ENCODE results near the gene FAM234A. TPM values are rescaled to one million over a fixed set of nuclear protein-coding genes. Genes with fewer than 3 reads are reported as not detected.

The FAM234A gene
- total and polyA plus RNA-seq, 8 donors, result 13.1 to 87.2 (median 35.1) TPM

DNA sequence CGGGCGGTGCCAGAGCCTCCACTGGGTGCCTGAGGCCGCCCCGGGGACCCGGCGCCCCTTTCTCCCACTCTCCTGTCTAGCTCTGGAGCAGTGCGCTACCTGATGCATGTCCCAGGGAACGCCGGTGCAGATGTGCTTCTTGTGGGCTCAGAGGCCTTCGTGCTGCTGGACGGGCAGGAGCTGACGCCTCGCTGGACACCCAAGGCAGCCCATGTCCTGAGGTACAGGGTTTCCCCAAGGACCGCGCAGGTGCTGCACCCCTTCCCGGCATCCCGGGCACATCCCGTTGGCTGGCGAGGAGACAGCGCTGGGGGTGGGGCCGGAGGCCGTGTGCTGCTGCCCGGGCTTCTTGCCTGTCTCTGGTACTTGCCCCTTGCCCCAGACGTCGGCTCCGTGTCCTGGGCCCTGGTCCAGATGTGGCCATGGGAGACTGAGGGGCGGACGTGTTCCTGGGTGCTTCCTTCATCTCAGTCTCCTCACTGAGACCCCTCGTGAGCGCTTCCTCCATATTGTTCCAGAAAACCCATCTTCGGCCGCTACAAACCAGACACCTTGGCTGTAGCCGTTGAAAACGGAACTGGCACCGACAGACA lies 28.7 kb downstream of the FAM234A start:
- no peaks in the 10 kb centered on the region for H3K9me3 ChIP-seq
- 93 to 96% (median 93%) methylated on average over 29 to 35 of the region's 35 CpGs for WGBS, 5 donors
- intact Hi-C loops (cut with DNase I; ENCODE audit: low total_unique reads), result no loop called here
- no peak overlapping the region for H3K4me3 ChIP-seq
- H3K36me3 ChIP-seq, result peaks cover 48 to 76% (median 73%) of the 10 kb centered on the region in 4 donors
- peaks cover 0 to 14% (median 12%) of the 10 kb centered on the region in 4 donors for H3K4me1 ChIP-seq
- H3K27me3 ChIP-seq, result no peaks in the 10 kb centered on the region
- H3K27ac ChIP-seq, result no peak overlapping the region
- TF ChIP-seq POLR2AphosphoS5 (IDR thresholded peaks at IDR 0.05) (no peak), POLR2A (IDR thresholded peaks at IDR 0.05) (no peak), EP300 (IDR thresholded peaks at IDR 0.05) (no peak)
- TF ChIP-seq, protein P1, sequence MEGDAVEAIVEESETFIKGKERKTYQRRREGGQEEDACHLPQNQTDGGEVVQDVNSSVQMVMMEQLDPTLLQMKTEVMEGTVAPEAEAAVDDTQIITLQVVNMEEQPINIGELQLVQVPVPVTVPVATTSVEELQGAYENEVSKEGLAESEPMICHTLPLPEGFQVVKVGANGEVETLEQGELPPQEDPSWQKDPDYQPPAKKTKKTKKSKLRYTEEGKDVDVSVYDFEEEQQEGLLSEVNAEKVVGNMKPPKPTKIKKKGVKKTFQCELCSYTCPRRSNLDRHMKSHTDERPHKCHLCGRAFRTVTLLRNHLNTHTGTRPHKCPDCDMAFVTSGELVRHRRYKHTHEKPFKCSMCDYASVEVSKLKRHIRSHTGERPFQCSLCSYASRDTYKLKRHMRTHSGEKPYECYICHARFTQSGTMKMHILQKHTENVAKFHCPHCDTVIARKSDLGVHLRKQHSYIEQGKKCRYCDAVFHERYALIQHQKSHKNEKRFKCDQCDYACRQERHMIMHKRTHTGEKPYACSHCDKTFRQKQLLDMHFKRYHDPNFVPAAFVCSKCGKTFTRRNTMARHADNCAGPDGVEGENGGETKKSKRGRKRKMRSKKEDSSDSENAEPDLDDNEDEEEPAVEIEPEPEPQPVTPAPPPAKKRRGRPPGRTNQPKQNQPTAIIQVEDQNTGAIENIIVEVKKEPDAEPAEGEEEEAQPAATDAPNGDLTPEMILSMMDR (IDR thresholded peaks at IDR 0.05), result no peak
- no peak for DNase-seq

DNA sequence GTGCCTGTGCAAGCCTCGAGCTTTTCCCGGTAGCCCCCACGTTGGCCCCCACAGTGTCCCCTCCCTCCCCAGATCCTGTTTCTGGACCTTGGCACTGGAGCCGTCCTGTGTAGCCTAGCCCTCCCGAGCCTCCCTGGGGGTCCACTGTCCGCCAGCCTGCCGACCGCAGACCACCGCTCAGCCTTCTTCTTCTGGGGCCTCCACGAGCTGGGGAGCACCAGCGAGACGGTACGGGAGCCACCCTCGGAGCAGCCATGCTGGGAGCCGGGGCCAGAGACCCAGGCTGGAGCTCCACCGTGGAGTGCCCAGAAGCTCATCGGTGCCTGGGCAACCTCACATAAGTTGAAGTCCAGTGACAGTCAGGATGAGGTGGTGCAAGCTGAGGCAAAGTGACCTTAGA lies 29.3 kb downstream of the FAM234A start:
- Histone ChIP-seq H3K27me3 (no peaks in the 10 kb centered on the region), H3K27ac (no peak overlapping the region), H3K4me1 (peaks cover 0 to 19% (median 15%) of the 10 kb centered on the region in 4 donors), H3K9me3 (no peaks in the 10 kb centered on the region), H3K36me3 (peaks cover 48 to 70% (median 68%) of the 10 kb centered on the region in 4 donors), H3K4me3 (no peak overlapping the region)
- intact Hi-C loops (cut with DNase I; ENCODE audit: low total_unique reads), result no loop called here
- WGBS, 5 donors, result 90 to 93% (median 91%) methylated on average over 6 to 17 of the region's 17 CpGs
- DNase-seq, result no peak
- no peak for TF ChIP-seq POLR2A (IDR thresholded peaks at IDR 0.05)
- TF ChIP-seq, protein P1 (IDR thresholded peaks at IDR 0.05), result no peak
- TF ChIP-seq EP300 (IDR thresholded peaks at IDR 0.05), result no peak
- no peak for TF ChIP-seq POLR2AphosphoS5 (IDR thresholded peaks at IDR 0.05)

DNA sequence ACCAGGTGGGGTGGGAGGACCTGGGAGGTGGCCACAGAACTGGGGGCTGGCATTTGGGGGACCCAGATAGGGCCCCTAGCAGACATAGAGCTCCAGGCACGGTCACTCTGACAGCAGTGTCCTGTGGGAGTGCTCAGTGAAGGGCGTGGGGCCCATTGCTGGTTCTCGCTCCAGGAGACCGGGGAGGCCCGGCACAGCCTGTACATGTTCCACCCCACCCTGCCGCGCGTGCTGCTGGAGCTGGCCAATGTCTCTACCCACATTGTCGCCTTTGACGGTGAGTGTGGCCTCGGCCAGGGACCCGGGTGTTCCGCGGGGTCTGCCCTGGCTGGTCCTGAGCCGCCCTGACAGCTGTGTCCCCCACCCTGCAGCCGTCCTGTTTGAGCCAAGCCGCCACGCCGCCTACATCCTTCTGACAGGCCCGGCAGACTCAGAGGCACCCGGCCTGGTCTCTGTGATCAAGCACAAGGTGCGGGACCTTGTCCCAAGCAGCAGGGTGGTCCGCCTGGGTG lies 29.9 kb downstream of the FAM234A start:
- H3K27me3 ChIP-seq, result no peaks in the 10 kb centered on the region
- H3K36me3 ChIP-seq, result peaks cover 48 to 64% (median 63%) of the 10 kb centered on the region in 4 donors
- no peak for DNase-seq
- no peak overlapping the region for H3K27ac ChIP-seq
- H3K4me1 ChIP-seq, result peaks cover 0 to 19% (median 15%) of the 10 kb centered on the region in 4 donors
- H3K4me3 ChIP-seq, result no peak overlapping the region
- H3K9me3 ChIP-seq, result no peaks in the 10 kb centered on the region
- WGBS, 5 donors, result 69 to 92% (median 91%) methylated on average over 3 to 23 of the region's 23 CpGs
- no peak for TF ChIP-seq EP300 (IDR thresholded peaks at IDR 0.05)
- TF ChIP-seq POLR2AphosphoS5 (IDR thresholded peaks at IDR 0.05), result no peak
- TF ChIP-seq, protein P1 (IDR thresholded peaks at IDR 0.05), result no peak
- no peak for TF ChIP-seq POLR2A (IDR thresholded peaks at IDR 0.05)
- intact Hi-C loops (cut with DNase I; ENCODE audit: low total_unique reads), result no loop called here

DNA sequence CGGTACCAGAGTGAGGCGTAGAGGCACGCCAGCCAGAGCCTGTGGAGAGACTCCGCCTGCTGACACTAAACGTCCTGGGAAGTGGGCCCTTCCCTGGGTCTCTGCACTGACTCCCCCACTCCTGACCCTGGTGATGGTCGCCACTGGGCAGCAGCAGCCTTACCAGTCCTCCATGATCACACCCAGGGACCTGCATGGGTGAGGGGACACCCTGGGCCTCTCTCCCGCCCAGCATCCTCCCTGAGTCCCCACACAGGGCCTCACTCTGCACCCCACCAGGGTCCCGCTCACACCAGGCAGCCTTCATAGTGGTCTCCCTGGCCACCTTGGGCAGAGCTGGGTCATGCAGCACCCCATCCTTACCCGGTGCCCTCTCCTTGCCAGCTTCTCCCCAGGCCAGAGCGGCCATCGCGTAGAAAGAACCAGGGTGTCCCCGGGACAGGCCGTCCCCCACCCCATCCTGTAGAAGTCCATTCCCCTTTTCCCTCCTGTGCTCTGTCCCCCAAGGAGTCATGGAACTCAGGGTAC lies 30.4 kb downstream of the FAM234A start:
- DNase-seq, result peak in 1 of 2 donors; percentile 1
- H3K27ac ChIP-seq, result no peak overlapping the region

More for the DNA sequence above, 30.4 kb downstream of the FAM234A start:
- TF ChIP-seq POLR2A (IDR thresholded peaks at IDR 0.05) (no peak), EP300 (IDR thresholded peaks at IDR 0.05) (no peak), POLR2AphosphoS5 (IDR thresholded peaks at IDR 0.05) (no peak)
- TF ChIP-seq, protein P1 (IDR thresholded peaks at IDR 0.05), result no peak
- peaks cover 42 to 58% (median 58%) of the 10 kb centered on the region in 4 donors for H3K36me3 ChIP-seq
- H3K27me3 ChIP-seq, result no peaks in the 10 kb centered on the region
- H3K4me3 ChIP-seq, result no peak overlapping the region
- peaks cover 0 to 19% (median 15%) of the 10 kb centered on the region in 4 donors for H3K4me1 ChIP-seq
- WGBS, 5 donors, result 91 to 95% (median 92%) methylated on average over 9 to 14 of the region's 14 CpGs
- no peaks in the 10 kb centered on the region for H3K9me3 ChIP-seq
- intact Hi-C loops (cut with DNase I; ENCODE audit: low total_unique reads), result no loop called here

All from stomach (tissue), 9 donors.